Keratinocyte (primary cell): ENCODE data around the gene RNF152.

Experiments
- EZH2 ChIP-seq: IDR thresholded peaks from one replicate; pipeline ENCODE4 v1.6.1; 2012; ENCODE audit warnings: inconsistent platforms, mild to moderate bottlenecking, low read length, moderate library complexity
- TF ChIP-seq, protein P1 (sequence below), 3 experiments: IDR thresholded peaks in 1 of 3; conservative IDR thresholded peaks in 1 of 3; optimal IDR thresholded peaks in 1 of 3; 2 replicates in 2 of 3; 3 replicates in 1 of 3; pipeline versions ENCODE3 to v1.5.1; 2011; ENCODE audit warnings: low read length in 3 of 3, mild to moderate bottlenecking in 3 of 3, moderate library complexity in 2 of 3, control low read depth in 1 of 3, inconsistent platforms in 1 of 3; ENCODE audit not compliant: insufficient read depth in 2 of 3; ENCODE audit errors: extremely low read depth in 1 of 3

DNA sequence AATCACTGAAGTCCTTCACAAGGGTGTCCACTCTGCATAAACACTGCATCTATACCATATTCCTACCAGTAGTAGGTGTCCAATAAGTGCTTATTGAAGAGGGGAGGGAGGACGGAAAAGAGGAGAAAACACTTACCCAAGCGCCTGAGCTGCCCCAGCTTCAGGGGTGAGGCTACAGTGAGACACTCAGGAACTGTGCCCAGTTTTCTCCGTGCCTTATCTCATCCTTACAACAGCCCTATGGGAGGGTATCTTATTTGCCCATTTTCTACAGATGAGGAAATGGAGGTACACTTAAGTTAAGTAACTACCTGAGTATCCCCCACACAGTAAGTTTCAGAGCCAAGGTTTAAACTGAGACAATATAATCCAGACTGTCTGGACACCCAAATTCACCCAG, 41.5 kb downstream of the RNF152 start:
- TF ChIP-seq, protein P1, sequence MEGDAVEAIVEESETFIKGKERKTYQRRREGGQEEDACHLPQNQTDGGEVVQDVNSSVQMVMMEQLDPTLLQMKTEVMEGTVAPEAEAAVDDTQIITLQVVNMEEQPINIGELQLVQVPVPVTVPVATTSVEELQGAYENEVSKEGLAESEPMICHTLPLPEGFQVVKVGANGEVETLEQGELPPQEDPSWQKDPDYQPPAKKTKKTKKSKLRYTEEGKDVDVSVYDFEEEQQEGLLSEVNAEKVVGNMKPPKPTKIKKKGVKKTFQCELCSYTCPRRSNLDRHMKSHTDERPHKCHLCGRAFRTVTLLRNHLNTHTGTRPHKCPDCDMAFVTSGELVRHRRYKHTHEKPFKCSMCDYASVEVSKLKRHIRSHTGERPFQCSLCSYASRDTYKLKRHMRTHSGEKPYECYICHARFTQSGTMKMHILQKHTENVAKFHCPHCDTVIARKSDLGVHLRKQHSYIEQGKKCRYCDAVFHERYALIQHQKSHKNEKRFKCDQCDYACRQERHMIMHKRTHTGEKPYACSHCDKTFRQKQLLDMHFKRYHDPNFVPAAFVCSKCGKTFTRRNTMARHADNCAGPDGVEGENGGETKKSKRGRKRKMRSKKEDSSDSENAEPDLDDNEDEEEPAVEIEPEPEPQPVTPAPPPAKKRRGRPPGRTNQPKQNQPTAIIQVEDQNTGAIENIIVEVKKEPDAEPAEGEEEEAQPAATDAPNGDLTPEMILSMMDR (optimal IDR thresholded peaks at IDR 0.05 in 1 of 3, IDR thresholded peaks at IDR 0.05 in 1 of 3, conservative IDR thresholded peaks at IDR 0.05 in 1 of 3; ENCODE audit: extremely low read depth in 1 of 3, insufficient read depth in 2 of 3, low read length in 3 of 3): no peak
- TF ChIP-seq EZH2: no peak
